Measurements from ENCODE around the gene ZBTB47. TPM values are rescaled to one million over a fixed set of nuclear protein-coding genes. Genes with fewer than 3 reads are reported as not detected.

The ZBTB47 gene
- total RNA-seq, 1 experiment from 2014 or later = 6.1 TPM

DNA sequence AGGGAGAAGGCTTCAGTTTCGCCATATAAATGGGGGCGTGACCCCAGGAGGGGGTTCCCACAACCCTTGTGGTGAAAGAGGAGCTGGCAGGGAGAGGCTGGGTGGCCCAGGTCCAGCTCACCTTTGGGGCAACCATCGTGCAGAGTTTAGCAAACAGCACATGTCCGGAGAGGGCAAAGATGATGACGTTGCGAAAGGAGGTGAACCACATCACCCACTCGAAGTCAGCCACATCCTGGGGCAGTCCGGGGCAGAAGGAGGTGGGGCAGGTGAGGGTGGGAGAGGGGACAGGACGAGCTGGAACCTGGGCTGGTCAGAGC lies 45.4 kb downstream of the ZBTB47 start:
- Histone ChIP-seq H3K9me3 (replicated peaks) (no peaks in the 10 kb centered on the region), H3K27ac (no peak overlapping the region), H3K27me3 (replicated peaks) (no peaks in the 10 kb centered on the region), H3K36me3 (no peaks in the 10 kb centered on the region), H3K4me1 (replicated peaks) (no peaks in the 10 kb centered on the region), H3K4me3 (no peak overlapping the region)
- no peak for DNase-seq (ENCODE audit: low read depth in 1 of 2, low spot score in 2 of 2)

DNA sequence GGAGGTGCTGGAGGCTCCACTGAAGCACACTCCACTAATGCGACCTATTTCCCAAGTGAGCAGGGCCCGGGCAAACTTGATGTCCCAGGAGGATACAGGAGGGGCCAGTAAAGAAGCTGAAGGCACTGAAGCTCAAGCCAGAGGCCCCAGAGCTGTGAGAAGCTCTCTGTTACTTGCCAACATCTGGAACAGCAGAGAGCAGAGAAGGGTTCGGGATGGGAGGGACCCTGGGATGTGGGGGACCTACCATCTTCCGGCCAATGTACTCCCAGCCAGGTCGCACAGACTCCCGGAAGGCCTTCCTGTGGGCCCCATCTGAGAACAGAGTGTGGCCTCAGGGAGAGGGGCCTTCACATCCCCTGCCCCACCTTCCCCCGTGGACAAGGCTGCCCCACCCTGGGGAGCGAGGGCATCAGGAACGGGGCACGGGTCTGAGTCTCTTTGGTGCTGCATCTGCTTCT lies 46.0 kb downstream of the ZBTB47 start:
- H3K4me1 ChIP-seq (replicated peaks) = no peaks in the 10 kb centered on the region
- no peaks in the 10 kb centered on the region for H3K9me3 ChIP-seq (replicated peaks)
- H3K4me3 ChIP-seq = no peak overlapping the region
- H3K27ac ChIP-seq = no peak overlapping the region
- no peaks in the 10 kb centered on the region for H3K27me3 ChIP-seq (replicated peaks)
- no peaks in the 10 kb centered on the region for H3K36me3 ChIP-seq
- DNase-seq (ENCODE audit: low read depth in 1 of 2, low spot score in 2 of 2) = no peak

DNA sequence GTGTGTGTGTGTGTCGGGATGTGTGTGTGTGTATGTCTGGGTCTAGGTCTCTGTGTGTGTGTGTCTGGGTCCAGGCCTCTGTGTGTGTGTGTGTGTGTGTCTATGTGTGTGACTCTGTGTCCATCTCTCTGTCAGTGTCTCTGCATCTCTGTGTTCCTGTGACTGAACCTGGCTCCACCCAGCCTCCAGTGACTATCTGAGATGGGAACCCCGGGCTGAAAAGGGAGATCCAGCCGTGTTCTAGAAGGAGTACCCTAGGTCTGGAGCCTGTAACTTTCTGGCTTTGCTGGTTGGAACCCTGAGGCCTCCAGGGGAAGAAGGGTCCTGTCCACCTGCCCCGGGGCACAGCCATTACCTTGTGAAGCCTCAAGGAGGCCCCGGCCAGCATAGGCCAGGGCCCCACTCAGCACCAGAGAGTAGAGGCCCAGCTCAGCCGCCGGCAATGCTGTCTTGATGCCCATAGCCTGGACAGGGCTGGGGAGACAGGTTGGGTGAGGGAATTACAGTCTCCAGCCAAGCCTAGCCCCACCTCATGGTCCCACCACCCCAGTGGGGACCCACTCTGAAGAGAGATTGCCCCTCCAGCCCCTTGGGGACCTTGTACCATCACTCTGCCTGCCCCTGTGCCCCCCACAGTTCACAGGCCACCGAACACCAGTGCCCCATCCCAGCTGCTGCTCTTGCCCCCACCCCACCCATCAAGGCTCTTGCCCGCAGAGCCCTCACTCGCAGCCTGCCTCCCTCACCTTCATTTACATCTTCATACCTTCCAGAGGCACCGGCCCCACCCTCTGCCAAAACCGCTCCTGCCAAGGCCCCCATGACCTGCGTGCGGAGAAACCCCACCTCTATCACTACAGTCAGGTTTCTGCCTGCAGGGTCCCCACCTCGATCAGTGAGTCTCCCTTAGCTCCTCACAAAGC lies 47.1 kb downstream of the ZBTB47 start:
- peak in 1 of 2 experiments; percentile 34 for DNase-seq (ENCODE audit: low read depth in 1 of 2, low spot score in 2 of 2)
- no peak overlapping the region for H3K4me3 ChIP-seq
- no peaks in the 10 kb centered on the region for H3K4me1 ChIP-seq (replicated peaks)
- no peaks in the 10 kb centered on the region for H3K9me3 ChIP-seq (replicated peaks)
- no peaks in the 10 kb centered on the region for H3K27me3 ChIP-seq (replicated peaks)
- H3K27ac ChIP-seq = no peak overlapping the region
- H3K36me3 ChIP-seq = no peaks in the 10 kb centered on the region

DNA sequence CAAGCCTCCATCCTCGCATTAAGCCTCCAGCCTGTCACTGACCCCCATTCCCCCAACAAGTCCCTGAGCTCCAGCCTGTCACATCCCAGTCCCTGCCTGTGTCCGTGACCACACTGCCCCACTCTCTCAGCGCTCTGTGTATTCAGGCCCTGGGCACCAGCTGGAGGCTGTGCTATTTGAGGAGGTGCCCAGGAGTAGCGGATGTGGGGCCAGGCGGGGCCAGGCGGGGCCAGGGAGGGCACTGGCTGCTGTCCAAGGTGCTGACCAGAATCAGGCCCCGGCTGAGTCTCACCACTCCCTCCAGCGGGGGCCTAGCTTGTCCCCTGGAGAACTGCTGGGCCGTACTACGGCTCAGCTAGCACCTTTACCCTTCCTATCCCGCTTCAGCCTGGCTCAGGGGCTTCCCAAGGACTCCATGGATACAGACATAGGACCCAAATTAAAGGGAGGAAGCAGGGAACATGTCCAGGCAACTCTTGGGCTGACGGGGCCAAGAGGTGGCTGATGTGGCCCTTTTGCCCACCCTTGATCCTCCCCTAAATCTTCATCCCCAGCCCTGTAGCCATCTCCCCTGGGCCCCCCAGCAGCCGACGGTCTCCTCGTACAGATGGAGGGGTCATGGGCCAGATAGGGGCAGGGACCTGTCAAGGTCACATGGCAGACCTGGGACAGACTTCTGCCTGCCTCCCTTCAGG lies 48.0 kb downstream of the ZBTB47 start:
- no peak overlapping the region for H3K4me3 ChIP-seq
- H3K9me3 ChIP-seq (replicated peaks) = no peaks in the 10 kb centered on the region
- H3K4me1 ChIP-seq (replicated peaks) = no peaks in the 10 kb centered on the region
- H3K27ac ChIP-seq = no peak overlapping the region
- H3K36me3 ChIP-seq = no peaks in the 10 kb centered on the region
- H3K27me3 ChIP-seq (replicated peaks) = no peaks in the 10 kb centered on the region
- peak in 1 of 2 experiments; percentile 22 for DNase-seq (ENCODE audit: low read depth in 1 of 2, low spot score in 2 of 2)

DNA sequence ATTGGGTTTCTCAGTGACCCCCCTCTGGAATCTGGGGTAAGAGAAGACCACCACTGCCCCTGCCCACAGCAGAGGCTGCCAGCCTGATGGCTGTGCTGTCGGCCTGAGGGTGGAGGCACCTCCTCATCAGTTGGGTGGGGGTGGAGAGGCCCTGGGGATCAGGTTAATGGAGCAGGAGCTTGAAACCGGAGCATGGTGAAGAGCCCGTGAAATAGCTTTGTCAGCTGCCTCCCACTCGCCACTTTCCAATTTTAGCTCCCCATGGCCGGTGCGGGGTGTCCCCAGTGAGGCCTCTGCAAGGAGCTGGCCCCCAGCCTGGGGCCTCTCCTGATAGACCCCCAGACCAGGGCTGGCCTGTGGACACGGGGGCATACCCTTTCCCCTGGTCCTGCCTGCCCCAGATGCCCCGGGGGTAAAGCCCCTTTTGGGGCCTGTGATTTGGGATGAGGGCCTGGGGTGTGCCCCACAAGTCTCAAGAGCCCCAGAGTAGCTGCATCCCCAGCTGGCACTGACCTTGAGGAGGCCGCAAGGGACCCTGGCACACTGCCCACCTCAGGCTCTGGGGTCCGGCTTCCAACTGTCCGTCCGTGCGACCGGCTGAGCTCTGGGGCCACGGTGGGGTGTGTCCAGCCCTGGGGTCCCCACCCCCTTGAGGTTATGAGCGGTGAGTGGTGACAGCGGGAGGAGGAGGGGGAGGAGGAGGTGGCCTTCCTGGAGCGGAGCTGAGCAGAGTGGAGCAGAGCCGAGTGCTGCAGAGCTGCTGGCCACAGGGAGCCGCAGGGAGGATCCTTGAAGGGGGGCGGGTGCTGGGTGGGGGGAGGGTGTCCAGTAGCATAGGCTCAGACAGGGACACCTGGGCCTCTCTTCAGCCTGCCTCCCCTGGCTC lies 48.8 kb downstream of the ZBTB47 start, which contains the start of gene HHATL:
HHATL (minus strand) TSS at position 733 of the 886 bp plus-strand sequence. CDS start 1,972 bp downstream, outside the sequence.
- Histone ChIP-seq H3K27me3 (replicated peaks) (no peaks in the 10 kb centered on the region), H3K9me3 (replicated peaks) (no peaks in the 10 kb centered on the region), H3K4me1 (replicated peaks) (no peaks in the 10 kb centered on the region), H3K27ac (no peak within 1 kb of the TSS), H3K36me3 (no peaks in the 10 kb centered on the region), H3K4me3 (no peak within 1 kb of the TSS)
- DNase-seq (ENCODE audit: low read depth in 1 of 2, low spot score in 2 of 2) = no peak

DNA sequence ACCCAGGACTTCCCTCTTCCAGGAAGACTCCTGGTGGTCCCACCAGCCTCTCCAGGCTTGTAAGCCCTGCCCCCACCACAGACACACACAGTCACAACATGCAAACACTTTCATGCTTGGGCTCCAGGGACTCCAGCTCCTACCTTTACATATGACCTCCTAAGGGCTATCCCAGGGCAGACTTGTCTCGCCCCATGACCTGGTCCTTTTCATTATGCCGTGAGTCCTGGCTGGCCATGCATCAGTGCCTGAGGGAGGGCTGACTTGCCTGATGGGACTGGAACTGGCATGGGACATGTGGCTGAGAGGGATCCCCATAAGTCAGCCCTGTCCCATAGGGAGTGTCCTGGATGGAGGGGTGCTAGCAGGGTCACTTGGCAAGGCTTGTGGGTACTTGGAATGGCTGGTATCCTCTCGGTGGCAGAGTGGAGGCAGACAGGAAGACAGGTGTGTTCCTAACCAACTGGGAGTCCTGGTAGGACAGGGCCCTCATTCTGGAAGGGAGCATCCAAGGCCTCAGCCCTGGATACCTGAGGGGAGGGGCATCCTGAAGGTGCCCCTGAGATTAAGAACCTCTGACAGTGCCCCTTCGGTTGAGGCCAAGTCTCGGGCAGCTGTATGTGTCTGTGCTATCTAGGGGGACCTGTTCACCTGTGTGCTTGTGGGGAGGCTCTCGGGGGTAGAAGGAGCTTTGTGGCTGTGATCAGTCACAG lies 49.6 kb downstream of the ZBTB47 start:
- Histone ChIP-seq H3K27ac (no peak overlapping the region), H3K4me3 (no peak overlapping the region), H3K9me3 (replicated peaks) (no peaks in the 10 kb centered on the region), H3K36me3 (no peaks in the 10 kb centered on the region), H3K27me3 (replicated peaks) (no peaks in the 10 kb centered on the region), H3K4me1 (replicated peaks) (no peaks in the 10 kb centered on the region)
- DNase-seq (ENCODE audit: low read depth in 1 of 2, low spot score in 2 of 2) = peak in 1 of 2 experiments; percentile 29

DNA sequence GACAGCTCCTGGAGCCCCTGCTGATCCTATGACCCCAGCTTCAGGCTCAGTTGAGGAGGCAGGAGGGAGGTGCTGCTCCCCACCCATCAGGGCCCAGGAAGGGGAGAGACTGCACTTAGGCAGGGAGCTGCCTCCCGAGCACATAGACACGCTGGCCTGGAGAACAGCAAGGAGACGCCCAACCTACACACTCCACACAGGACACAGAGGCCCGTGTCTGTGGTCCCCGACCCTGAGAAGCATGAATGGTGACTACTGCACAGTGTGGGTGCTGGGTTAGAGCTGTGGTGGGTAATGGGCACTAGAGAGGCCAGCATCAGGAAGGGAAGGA lies 50.2 kb downstream of the ZBTB47 start:
- H3K4me1 ChIP-seq (replicated peaks) = no peaks in the 10 kb centered on the region
- no peaks in the 10 kb centered on the region for H3K9me3 ChIP-seq (replicated peaks)
- H3K4me3 ChIP-seq = no peak overlapping the region
- no peaks in the 10 kb centered on the region for H3K27me3 ChIP-seq (replicated peaks)
- H3K27ac ChIP-seq = no peak overlapping the region
- DNase-seq (ENCODE audit: low read depth in 1 of 2, low spot score in 2 of 2) = no peak
- H3K36me3 ChIP-seq = no peaks in the 10 kb centered on the region

DNA sequence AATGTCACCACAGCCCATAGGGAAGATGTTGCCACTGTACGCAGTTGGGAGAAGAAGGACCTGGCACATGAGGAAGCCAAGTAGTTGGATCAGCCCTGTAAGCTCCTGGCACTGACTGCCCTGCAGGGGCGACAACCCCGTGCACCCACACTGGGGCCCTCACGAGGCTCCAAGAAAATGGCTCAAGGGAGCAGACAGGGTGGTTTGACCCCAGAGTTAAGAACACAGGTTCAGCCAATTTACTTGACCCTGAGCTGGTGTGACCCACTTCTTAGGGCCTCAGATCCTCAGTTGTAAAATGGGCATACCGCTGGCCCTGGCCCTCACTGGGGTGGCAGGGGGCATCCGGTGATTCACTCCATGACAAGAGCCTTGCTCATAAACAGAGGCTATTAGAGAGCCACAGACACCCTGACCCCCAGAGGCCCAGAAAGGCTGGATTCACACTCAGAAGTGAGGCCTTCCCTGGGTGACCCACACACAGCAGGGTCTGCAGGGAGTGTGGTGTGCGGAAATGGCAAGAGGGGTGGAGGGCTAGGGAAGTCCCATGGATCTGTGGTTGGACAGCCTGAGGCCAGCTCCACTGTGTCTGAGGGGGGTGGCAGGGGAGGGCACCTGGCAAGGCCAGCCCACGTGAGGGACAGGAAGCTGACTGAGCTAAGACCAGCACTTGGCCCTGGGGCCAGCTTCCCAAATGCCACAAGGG lies 50.8 kb downstream of the ZBTB47 start:
- Histone ChIP-seq H3K9me3 (replicated peaks) (no peaks in the 10 kb centered on the region), H3K27me3 (replicated peaks) (no peaks in the 10 kb centered on the region), H3K4me1 (replicated peaks) (no peaks in the 10 kb centered on the region), H3K27ac (no peak overlapping the region), H3K4me3 (no peak overlapping the region), H3K36me3 (no peaks in the 10 kb centered on the region)
- peak in 1 of 2 experiments; percentile 19 for DNase-seq (ENCODE audit: low read depth in 1 of 2, low spot score in 2 of 2)

DNA sequence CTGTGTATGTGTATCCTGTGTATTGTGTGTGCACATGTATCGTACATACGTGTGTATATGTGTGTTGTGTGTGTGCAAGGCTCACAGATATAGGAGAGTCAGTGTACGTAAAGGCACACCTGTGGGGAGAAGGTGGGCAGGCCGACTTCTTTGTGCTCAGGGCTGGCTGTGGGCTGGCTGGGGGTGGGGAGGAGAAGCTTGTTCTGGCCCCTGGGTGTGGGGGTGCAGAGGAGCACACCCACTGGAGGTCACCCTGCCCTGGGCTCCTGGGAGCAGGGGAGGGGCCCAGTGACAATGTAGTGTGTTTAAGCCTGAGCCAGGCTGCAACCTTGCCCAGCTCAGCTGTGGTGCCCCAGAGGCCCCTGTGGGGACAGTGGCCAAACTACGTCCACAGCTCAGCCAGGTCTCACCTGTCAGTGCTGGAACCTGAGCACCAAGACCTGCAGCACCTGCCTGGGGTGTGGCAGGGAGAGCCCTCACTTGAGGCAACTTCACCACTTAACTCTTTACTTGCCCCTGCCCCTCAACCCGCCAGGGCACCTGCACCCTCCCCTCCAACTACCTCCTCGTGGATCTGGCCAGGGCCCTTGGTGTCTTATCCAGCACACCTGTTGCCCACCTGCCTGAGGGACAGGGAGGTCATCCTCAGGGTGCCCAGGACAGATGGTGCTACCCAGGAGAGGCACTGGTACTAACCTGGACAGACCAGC lies 51.7 kb downstream of the ZBTB47 start:
- H3K4me1 ChIP-seq (replicated peaks) = no peaks in the 10 kb centered on the region
- H3K36me3 ChIP-seq = no peaks in the 10 kb centered on the region
- no peak overlapping the region for H3K27ac ChIP-seq
- no peak overlapping the region for H3K4me3 ChIP-seq
- no peaks in the 10 kb centered on the region for H3K27me3 ChIP-seq (replicated peaks)
- peak in 1 of 2 experiments; percentile 26 for DNase-seq (ENCODE audit: low read depth in 1 of 2, low spot score in 2 of 2)
- no peaks in the 10 kb centered on the region for H3K9me3 ChIP-seq (replicated peaks)

DNA sequence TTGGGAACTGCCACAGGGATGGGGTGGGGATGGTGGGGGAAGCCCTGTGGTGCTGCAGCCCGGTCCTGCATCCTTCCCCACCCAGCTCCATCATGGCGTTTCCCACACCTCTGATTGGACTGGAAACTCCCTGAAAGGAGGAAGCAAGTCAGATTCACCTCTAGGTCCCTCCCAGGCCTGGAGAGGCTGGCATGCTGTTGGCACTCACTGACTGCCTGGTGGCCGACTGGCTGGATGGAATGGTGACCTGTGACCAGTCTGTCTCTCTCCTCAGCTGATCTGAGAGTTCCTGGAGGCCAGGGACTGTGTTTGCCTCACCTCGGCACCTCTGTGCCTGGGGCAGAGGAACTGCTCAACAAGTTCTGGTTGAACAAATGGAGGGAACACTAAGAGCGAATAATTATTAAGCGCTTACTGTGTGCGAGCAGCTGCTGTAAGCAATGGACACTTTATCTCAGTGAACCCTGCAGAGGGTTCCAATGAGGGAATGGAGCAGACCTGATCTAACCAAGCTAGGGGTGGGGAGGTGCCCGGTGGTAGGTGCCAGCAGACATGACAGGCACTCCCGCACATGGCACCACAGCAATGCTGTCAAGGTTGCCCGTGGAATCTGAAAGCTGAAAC lies 52.6 kb downstream of the ZBTB47 start:
- H3K9me3 ChIP-seq (replicated peaks) = no peaks in the 10 kb centered on the region
- peak in 1 of 2 experiments; percentile 15 for DNase-seq (ENCODE audit: low read depth in 1 of 2, low spot score in 2 of 2)
- no peak overlapping the region for H3K4me3 ChIP-seq
- no peaks in the 10 kb centered on the region for H3K4me1 ChIP-seq (replicated peaks)
- H3K36me3 ChIP-seq = no peaks in the 10 kb centered on the region
- no peak overlapping the region for H3K27ac ChIP-seq
- no peaks in the 10 kb centered on the region for H3K27me3 ChIP-seq (replicated peaks)

DNA sequence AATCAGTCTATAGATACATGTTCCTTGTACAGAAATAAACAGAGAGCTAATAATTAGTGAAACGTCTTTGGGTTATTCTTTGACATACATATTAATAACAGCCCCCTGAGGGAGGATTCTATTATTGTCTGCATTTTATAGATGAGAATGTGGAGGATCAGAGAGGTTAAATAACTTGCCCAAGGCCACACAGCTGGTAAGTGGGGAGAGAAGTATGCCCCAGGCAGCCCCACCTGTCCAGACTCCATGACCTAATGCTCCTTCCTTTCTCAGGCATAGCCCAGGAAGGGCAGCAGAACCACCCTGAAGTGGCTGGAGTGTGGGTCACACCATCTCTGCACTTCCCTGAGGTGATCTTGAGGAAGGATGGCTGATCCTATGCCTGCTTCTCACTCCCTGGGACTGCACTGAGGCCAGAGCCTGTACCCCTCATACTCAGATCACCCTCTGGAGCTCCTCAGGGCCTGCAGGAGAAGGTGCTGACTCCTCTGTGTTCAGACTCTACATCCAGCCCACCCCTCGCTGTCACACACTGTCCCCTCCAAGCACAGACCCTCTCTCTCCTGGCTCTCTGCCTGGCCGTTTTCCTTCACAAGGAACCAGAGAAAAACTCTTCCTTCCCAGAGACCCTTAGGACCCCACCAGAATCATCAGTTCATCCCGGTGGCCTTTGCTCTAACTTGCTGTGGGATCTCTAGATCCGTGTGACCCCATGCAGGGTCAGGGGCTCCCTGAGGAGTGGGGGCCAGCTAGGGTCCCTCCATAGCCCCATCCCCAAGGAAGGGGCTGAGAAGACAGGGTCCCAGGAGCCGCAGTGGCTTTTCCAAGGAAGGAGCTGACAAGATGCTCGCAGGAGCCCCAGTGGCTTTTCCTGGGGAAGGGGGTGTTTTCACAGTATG lies 53.5 kb downstream of the ZBTB47 start:
- Histone ChIP-seq H3K4me1 (replicated peaks) (no peaks in the 10 kb centered on the region), H3K27ac (no peak overlapping the region), H3K36me3 (no peaks in the 10 kb centered on the region), H3K9me3 (replicated peaks) (no peaks in the 10 kb centered on the region), H3K27me3 (replicated peaks) (no peaks in the 10 kb centered on the region), H3K4me3 (no peak overlapping the region)
- peak in 1 of 2 experiments; percentile 24 for DNase-seq (ENCODE audit: low read depth in 1 of 2, low spot score in 2 of 2)
